Endothelial cell of umbilical vein (primary cell): ENCODE results near the gene SFRP2. TPM values are rescaled to one million over a fixed set of nuclear protein-coding genes. Genes with fewer than 3 reads are reported as not detected.

Experiments
- BruUV-seq: library from RNA; stranded (reverse); fragments of 400-500 nt; replicated peaks from 2 replicates; lab custom pipeline; 2021; lab: Mats Ljungman, UMichigan
- CTCF ChIA-PET: fragments of 300-600, 350-600 bp; sonication (Branson Sonifier 250); formaldehyde crosslinking; loops from one replicate; lab custom pipeline; 2021; ENCODE audit warnings: antibody characterized with exemption, inconsistent platforms; lab: Charles Lee
- POLR2A ChIA-PET: fragments of 300-600, 350-600 bp; sonication (Branson Sonifier 250); formaldehyde crosslinking; loops from one replicate; lab custom pipeline; 2021; ENCODE audit warnings: antibody characterized with exemption, inconsistent platforms; lab: Charles Lee
- DNase-seq: peaks from one replicate; pipeline ENCODE4 v3.0.0-alpha.2; 2011; ENCODE audit warnings: low read depth, low spot score
- FAIRE-seq: peaks from 2 replicates; lab custom pipeline; 2011; peaks lifted over from hg19 to GRCh38; lab: Jason Lieb, UNC
- H2AFZ ChIP-seq: 2 replicates; pipeline ENCODE4 v1.6.0; 2012; ENCODE audit warnings: low read depth, low read length, control low read depth, inconsistent platforms
- H3K27ac ChIP-seq: 2 replicates; pipeline ENCODE4 v1.5.1; 2011; ENCODE audit warnings: low read depth, mild to moderate bottlenecking, control low read depth, low read length, moderate library complexity; ENCODE audit not compliant: insufficient read depth
- H3K27me3 ChIP-seq, 2 experiments: 2 replicates each; pipeline versions ENCODE4 v1.6.0 to v1.6.1; 2011; ENCODE audit warnings: low read length in 2 of 2, mixed read lengths in 1 of 2; ENCODE audit not compliant: control insufficient read depth in 2 of 2, insufficient read depth in 2 of 2
- H3K36me3 ChIP-seq, 2 experiments: 2 replicates in 1 of 2; 3 replicates in 1 of 2; pipeline ENCODE4 v1.5.1; 2011; ENCODE audit warnings: low read length in 2 of 2, mild to moderate bottlenecking in 1 of 2, moderate library complexity in 1 of 2; ENCODE audit not compliant: control insufficient read depth in 2 of 2, insufficient read depth in 2 of 2; ENCODE audit errors: extremely low read depth in 1 of 2
- H3K4me1 ChIP-seq: 3 replicates; pipeline ENCODE4 v1.5.1; 2011; ENCODE audit warnings: mild to moderate bottlenecking, low read length; ENCODE audit not compliant: control insufficient read depth, insufficient read depth; ENCODE audit errors: extremely low read depth
- H3K4me2 ChIP-seq: 2 replicates; pipeline ENCODE4 v1.6.1; 2011; ENCODE audit warnings: low read length, control low read depth, mixed read lengths; ENCODE audit not compliant: insufficient read depth
- H3K4me3 ChIP-seq, 3 experiments: fragments of 200-600 bp in 1 of 3; sonication (generic), shearing (Covaris generic) in 1 of 3; replicated peaks in 1 of 3; 2 replicates each; pipeline ENCODE4 v1.5.1; 2011 to 2016; ENCODE audit warnings: control low read depth in 3 of 3, low read length in 3 of 3, mild to moderate bottlenecking in 2 of 3, inconsistent platforms in 1 of 3, low read depth in 1 of 3, moderate library complexity in 1 of 3; ENCODE audit not compliant: insufficient read depth in 1 of 3
- H3K79me2 ChIP-seq: 2 replicates; pipeline ENCODE4 v1.6.0; 2012; ENCODE audit warnings: low read length, inconsistent platforms; ENCODE audit not compliant: control insufficient read depth, insufficient read depth
- H3K9ac ChIP-seq: replicated peaks from 2 replicates; pipeline ENCODE3; 2011; ENCODE audit warnings: low read length, control low read depth; ENCODE audit not compliant: insufficient read depth; ENCODE audit errors: extremely low read depth
- H3K9me1 ChIP-seq: replicated peaks from 3 replicates; pipeline ENCODE4 v1.6.0; 2011; ENCODE audit warnings: mild to moderate bottlenecking, low read length; ENCODE audit not compliant: control insufficient read depth, insufficient read depth; ENCODE audit errors: extremely low read depth
- H3K9me3 ChIP-seq: replicated peaks from 2 replicates; pipeline ENCODE4 v1.5.1; 2012; ENCODE audit warnings: low read length, inconsistent platforms; ENCODE audit not compliant: control insufficient read depth, insufficient read depth
- H4K20me1 ChIP-seq: replicated peaks from 2 replicates; pipeline ENCODE3; 2011; ENCODE audit warnings: mild to moderate bottlenecking, low read length; ENCODE audit not compliant: control insufficient read depth, insufficient read depth; ENCODE audit errors: extremely low read depth
- CTCF ChIP-seq, 2 donors: IDR thresholded peaks; 1 replicate in 1 of 2; 2 replicates in 1 of 2; pipeline ENCODE4 v1.5.1; 2011; ENCODE audit warnings: low read length in 2 of 2, mild to moderate bottlenecking in 2 of 2, moderate library complexity in 2 of 2, control low read depth in 1 of 2, inconsistent platforms in 1 of 2, low read depth in 1 of 2; ENCODE audit not compliant: insufficient read depth in 1 of 2; ENCODE audit errors: extremely low read depth in 1 of 2
- EZH2 ChIP-seq: IDR thresholded peaks from 2 replicates; pipeline ENCODE4 v1.6.1; 2012; ENCODE audit warnings: borderline replicate concordance, low read depth, mild to moderate bottlenecking, moderate library complexity, low read length, inconsistent platforms; ENCODE audit not compliant: severe bottlenecking
- FOS ChIP-seq: IDR thresholded peaks from 2 replicates; pipeline ENCODE4 v1.6.1; 2011; ENCODE audit warnings: mild to moderate bottlenecking, low read length, moderate library complexity, borderline replicate concordance; ENCODE audit not compliant: insufficient read depth
- GATA2 ChIP-seq: IDR thresholded peaks from 2 replicates; pipeline ENCODE4 v1.7.0; 2011; ENCODE audit warnings: low read depth, mild to moderate bottlenecking, moderate library complexity, mixed read lengths, low read length; ENCODE audit not compliant: insufficient read length, insufficient read depth
- JUN ChIP-seq: IDR thresholded peaks from 2 replicates; pipeline ENCODE4 v1.6.1; 2011; ENCODE audit warnings: borderline replicate concordance, low read depth; ENCODE audit not compliant: insufficient read length, insufficient read depth
- MAX ChIP-seq: IDR thresholded peaks from 2 replicates; pipeline ENCODE4 v1.6.1; 2011; ENCODE audit not compliant: insufficient read depth, insufficient read length
- MYC ChIP-seq: IDR thresholded peaks from one replicate; pipeline ENCODE4 v1.6.1; 2011; ENCODE audit warnings: mild to moderate bottlenecking, low read depth, low read length
- POLR2A ChIP-seq: IDR thresholded peaks from 2 replicates; pipeline ENCODE4 v1.6.1; 2012; ENCODE audit warnings: low read depth, mild to moderate bottlenecking, control low read depth, low read length
- POLR2AphosphoS5 ChIP-seq: IDR thresholded peaks from 2 replicates; pipeline ENCODE4 v1.6.1; 2012; ENCODE audit warnings: low read depth, mild to moderate bottlenecking, control low read depth, low read length, moderate library complexity; ENCODE audit not compliant: insufficient read depth
- dilution Hi-C: fragments of 300-500 bp; cut with MboI; formaldehyde crosslinking; loops from one replicate; pipeline ENCODE4 v1.15.0; 2019; ENCODE audit warnings: low sequenced_read_pairs; ENCODE audit not compliant: extremely low pct_ligation_motif_present
- intact Hi-C: fragments of 100-400 bp; cut with micrococcal nuclease; formaldehyde crosslinking; loops from one replicate; pipeline ENCODE4 v1.10.0; 2022
- polyA plus RNA-seq, 4 experiments: library from polyadenylated mRNA; depleted of rRNA in 3 of 4; stranded (reverse) in 3 of 4; unstranded in 1 of 4; fragments of >200 nt; gene quantifications; 2 replicates each; pipeline versions ENCODE4 v1.2.1 to v1.2.3, GENCODE V29; 2011 to 2012; ENCODE audit warnings: missing spikeins in 1 of 4
- total RNA-seq: library from RNA; stranded (reverse); gene quantifications from 2 replicates; pipeline ENCODE4 v1.2.3, GENCODE V29; 2021

SFRP2 gene
- total and polyA plus RNA-seq, 2 donors (not counting 3 experiments of a cell fraction or from before 2014, with no cell fraction given): 0.04 TPM; not detected in 1

GRCh38 chr4:153781280-153781679, 7.6 kb downstream of the SFRP2 start:
- Histone ChIP-seq H3K27ac (no peak overlapping the region), H3K4me3 (no peak overlapping the region), H3K79me2 (no peaks in the 10 kb centered on the region), H3K4me2 (no peak overlapping the region), H3K4me1 (no peaks in the 10 kb centered on the region), H2AFZ (no peak overlapping the region), H3K9me1 (no peaks in the 10 kb centered on the region), H3K9ac (no peak overlapping the region), H3K36me3 (no peaks in the 10 kb centered on the region), H3K9me3 (no peaks in the 10 kb centered on the region), H3K27me3 (peaks cover 7 to 11% of the 10 kb centered on the region in 2 experiments), H4K20me1 (no peaks in the 10 kb centered on the region)
- no peak for FAIRE-seq
- DNase-seq: no peak
- dilution Hi-C loops: no loop called here
- CTCF ChIA-PET: interaction anchor here (1.1 kb wide), 1 partner anchor 9 kb away, joined by 3 read pairs; no protein-coding TSS in a partner anchor
- TF ChIP-seq MYC (no peak), GATA2 (no peak), POLR2AphosphoS5 (no peak), EZH2 (no peak), POLR2A (no peak), FOS (no peak), MAX (no peak), JUN (no peak), CTCF (IDR thresholded peaks at IDR 0.05; ENCODE audit: extremely low read depth in 1 of 2, insufficient read depth in 1 of 2, low read depth in 1 of 2, low read length in 2 of 2) (no peak)
- POLR2A ChIA-PET: no interaction called here
- intact Hi-C loops: no loop called here
- no TSS peak for BruUV-seq
